Measurements from ENCODE around the gene MAP7D1. TPM values are rescaled to one million over a fixed set of nuclear protein-coding genes. Genes with fewer than 3 reads are reported as not detected.
"Not testable (repeated sequence)": the region's sequence is repeated elsewhere in the genome, so short reads cannot be mapped to it uniquely, and the experiment has no call there.

MAP7D1 gene
- total RNA-seq, 1 experiment from 2014 or later, result 212 TPM

DNA sequence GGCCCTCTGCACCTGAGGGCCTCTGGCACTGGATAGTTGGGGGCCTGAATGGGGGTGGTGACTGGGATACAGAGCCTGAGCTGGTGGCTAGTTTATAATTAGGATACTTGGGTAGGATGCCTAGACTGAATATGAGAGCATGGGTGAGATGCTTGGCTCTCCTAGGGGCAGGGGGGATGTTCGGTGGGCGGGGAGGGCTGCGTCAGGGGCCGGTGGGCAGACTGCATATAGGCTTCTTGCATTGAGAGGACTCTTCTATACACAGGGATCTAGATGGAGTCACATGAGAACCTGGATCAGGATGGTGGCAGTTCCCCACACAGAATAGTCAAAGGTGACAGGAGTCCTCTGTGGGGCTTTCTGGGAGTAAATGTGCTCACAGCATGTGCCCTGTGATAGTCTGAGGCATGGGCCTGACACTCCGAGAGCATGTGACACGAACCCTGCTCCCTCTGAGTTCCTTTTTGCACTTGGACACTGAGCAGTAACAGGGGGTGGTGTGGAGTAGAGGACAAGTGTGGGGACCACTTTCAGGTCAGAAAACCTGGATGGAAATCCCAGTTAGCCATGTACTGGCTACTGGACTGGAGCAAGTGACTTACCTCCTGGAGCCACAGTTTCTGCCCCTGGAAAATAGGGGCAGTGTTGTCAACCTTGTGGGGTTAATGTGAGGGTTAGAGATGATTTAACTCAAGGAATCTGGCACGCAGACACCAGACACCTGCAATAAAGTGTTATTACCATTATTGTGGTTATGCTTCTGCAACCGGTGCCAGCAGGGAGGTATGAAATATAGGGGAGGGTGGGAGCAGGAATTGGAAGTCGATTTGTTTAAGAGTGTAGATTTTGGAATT lies 2.2 kb downstream of the MAP7D1 start:
- no peak for DNase-seq (ENCODE audit: low read depth, low spot score)
- in situ Hi-C loops (cut with HindIII; ENCODE audit: low pct_unique_long_range_greater_than_20kb, low sequenced_read_pairs) (no loop called here), intact Hi-C loops (cut with micrococcal nuclease; ENCODE audit: unreplicated experiment) (no loop called here)
- Histone ChIP-seq H3K27me3 (ENCODE audit: control insufficient read depth, insufficient read depth, low read length) (no peaks in the 10 kb centered on the region), H3K36me3 (ENCODE audit: control insufficient read depth, insufficient read depth, low read length) (peaks cover 2% of the 10 kb centered on the region), H3K4me3 (ENCODE audit: low read depth in 2 of 2, low read length in 2 of 2) (peak overlapping the region; percentile 67 to 87), H3K9me3 (ENCODE audit: control insufficient read depth, insufficient read depth, low read depth, low read length) (no peaks in the 10 kb centered on the region), H3K4me1 (ENCODE audit: control insufficient read depth, insufficient read depth, low read length) (peaks cover 66% of the 10 kb centered on the region), H3K27ac (ENCODE audit: low read length) (peak overlapping the region; percentile 84)
- BruUV-seq (replicated peaks), result TSS peak; percentile 58
- ChIA-PET POLR2A (interaction anchor here (0.6 kb wide), 1 partner anchor 214 kb away, joined by 16 read pairs; no protein-coding TSS in a partner anchor), CTCF (interaction anchor here (0.6 to 0.7 kb wide), 2 partner anchors 70 to 128 kb away, joined by 3 to 6 read pairs; no protein-coding TSS in a partner anchor)
- no peak for ATAC-seq
- no peak for TF ChIP-seq SIN3A (IDR thresholded peaks at IDR 0.05; ENCODE audit: borderline replicate concordance, insufficient read depth, low read depth, low read length)
- TF ChIP-seq, protein P1, sequence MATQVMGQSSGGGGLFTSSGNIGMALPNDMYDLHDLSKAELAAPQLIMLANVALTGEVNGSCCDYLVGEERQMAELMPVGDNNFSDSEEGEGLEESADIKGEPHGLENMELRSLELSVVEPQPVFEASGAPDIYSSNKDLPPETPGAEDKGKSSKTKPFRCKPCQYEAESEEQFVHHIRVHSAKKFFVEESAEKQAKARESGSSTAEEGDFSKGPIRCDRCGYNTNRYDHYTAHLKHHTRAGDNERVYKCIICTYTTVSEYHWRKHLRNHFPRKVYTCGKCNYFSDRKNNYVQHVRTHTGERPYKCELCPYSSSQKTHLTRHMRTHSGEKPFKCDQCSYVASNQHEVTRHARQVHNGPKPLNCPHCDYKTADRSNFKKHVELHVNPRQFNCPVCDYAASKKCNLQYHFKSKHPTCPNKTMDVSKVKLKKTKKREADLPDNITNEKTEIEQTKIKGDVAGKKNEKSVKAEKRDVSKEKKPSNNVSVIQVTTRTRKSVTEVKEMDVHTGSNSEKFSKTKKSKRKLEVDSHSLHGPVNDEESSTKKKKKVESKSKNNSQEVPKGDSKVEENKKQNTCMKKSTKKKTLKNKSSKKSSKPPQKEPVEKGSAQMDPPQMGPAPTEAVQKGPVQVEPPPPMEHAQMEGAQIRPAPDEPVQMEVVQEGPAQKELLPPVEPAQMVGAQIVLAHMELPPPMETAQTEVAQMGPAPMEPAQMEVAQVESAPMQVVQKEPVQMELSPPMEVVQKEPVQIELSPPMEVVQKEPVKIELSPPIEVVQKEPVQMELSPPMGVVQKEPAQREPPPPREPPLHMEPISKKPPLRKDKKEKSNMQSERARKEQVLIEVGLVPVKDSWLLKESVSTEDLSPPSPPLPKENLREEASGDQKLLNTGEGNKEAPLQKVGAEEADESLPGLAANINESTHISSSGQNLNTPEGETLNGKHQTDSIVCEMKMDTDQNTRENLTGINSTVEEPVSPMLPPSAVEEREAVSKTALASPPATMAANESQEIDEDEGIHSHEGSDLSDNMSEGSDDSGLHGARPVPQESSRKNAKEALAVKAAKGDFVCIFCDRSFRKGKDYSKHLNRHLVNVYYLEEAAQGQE (IDR thresholded peaks at IDR 0.05; ENCODE audit: insufficient read depth in 1 of 2, low read depth in 2 of 2, low read length in 1 of 2), result no peak
- no peak for TF ChIP-seq TCF7L2 (IDR thresholded peaks at IDR 0.05; ENCODE audit: low read depth, low read length)
- TF ChIP-seq, protein P2, sequence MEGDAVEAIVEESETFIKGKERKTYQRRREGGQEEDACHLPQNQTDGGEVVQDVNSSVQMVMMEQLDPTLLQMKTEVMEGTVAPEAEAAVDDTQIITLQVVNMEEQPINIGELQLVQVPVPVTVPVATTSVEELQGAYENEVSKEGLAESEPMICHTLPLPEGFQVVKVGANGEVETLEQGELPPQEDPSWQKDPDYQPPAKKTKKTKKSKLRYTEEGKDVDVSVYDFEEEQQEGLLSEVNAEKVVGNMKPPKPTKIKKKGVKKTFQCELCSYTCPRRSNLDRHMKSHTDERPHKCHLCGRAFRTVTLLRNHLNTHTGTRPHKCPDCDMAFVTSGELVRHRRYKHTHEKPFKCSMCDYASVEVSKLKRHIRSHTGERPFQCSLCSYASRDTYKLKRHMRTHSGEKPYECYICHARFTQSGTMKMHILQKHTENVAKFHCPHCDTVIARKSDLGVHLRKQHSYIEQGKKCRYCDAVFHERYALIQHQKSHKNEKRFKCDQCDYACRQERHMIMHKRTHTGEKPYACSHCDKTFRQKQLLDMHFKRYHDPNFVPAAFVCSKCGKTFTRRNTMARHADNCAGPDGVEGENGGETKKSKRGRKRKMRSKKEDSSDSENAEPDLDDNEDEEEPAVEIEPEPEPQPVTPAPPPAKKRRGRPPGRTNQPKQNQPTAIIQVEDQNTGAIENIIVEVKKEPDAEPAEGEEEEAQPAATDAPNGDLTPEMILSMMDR (IDR thresholded peaks at IDR 0.05), result no peak
- TF ChIP-seq POLR2AphosphoS5 (IDR thresholded peaks at IDR 0.05; ENCODE audit: low read depth, low read length), result no peak

DNA sequence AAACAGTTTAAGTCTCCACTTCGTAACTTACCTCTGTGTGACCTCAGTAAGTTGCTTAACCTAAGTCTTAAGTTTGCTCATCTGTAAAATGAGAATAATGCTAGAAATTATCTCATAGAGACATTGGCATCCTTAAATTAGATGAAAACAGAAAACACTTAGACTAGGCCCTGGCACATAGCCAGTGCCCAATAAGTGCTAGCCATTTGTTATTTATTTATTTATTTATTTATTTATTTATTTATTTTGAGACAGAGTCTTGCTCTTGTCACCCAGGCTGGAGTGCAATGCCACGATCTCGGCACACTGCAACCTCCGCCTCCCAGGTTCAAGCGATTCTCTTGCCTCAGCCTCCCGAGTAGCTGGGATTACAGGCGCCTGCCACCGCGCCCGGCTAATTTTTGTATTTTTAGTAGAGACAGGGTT lies 2.9 kb downstream of the MAP7D1 start:
- BruUV-seq (replicated peaks); H3K9me3 ChIP-seq (ENCODE audit: control insufficient read depth, insufficient read depth, low read depth, low read length); H3K27me3 ChIP-seq (ENCODE audit: control insufficient read depth, insufficient read depth, low read length); POLR2A ChIA-PET; intact Hi-C loops (cut with micrococcal nuclease; ENCODE audit: unreplicated experiment); ATAC-seq; H3K36me3 ChIP-seq (ENCODE audit: control insufficient read depth, insufficient read depth, low read length); CTCF ChIA-PET; DNase-seq (ENCODE audit: low read depth, low spot score); in situ Hi-C loops (cut with HindIII; ENCODE audit: low pct_unique_long_range_greater_than_20kb, low sequenced_read_pairs): not testable (repeated sequence)
- peak overlapping the region; percentile 84; the same call in 1 of the 2 replicates for H3K27ac ChIP-seq (ENCODE audit: low read length)
- H3K4me1 ChIP-seq (ENCODE audit: control insufficient read depth, insufficient read depth, low read length), result peaks cover 60% of the 10 kb centered on the region
- H3K4me3 ChIP-seq (ENCODE audit: low read depth in 2 of 2, low read length in 2 of 2), result peak overlapping the region in 1 of 2 experiments; percentile 67; a peak in 1 of 4 replicates
